SK-N-SH (cell line): ENCODE data around the gene YPEL3. TPM values are rescaled to one million over a fixed set of nuclear protein-coding genes. Genes with fewer than 3 reads are reported as not detected.

ENCODE experiments used
- CTCF ChIA-PET: fragments of 300-600, 350-600 bp; formaldehyde crosslinking; extraction: SDS; loops from one replicate; lab custom pipeline; 2021; lab: Yijun Ruan, JAX
- POLR2A ChIA-PET: fragments of 350-600 bp; sonication (Branson Sonifier 250); formaldehyde crosslinking; extraction: SDS; loops from one replicate; lab custom pipeline; 2020; ENCODE audit warnings: antibody characterized with exemption, inconsistent platforms; lab: Yijun Ruan, JAX
- DNase-seq: peaks from one replicate; pipeline ENCODE4 v3.0.0; 2012
- H2AFZ ChIP-seq: fragments of 200-600 bp; sonication (generic); 2 replicates; pipeline ENCODE4 v1.8.1; 2016; ENCODE audit warnings: antibody characterized with exemption, mild to moderate bottlenecking, low read depth
- H3F3A ChIP-seq: fragments of 200-600 bp; sonication (generic); replicated peaks from 2 replicates; pipeline ENCODE3; 2016; ENCODE audit warnings: antibody characterized with exemption, mild to moderate bottlenecking; ENCODE audit not compliant: insufficient read depth
- H3K27ac ChIP-seq, 2 experiments: fragments of 200-500 bp in 1 of 2; fragments of 200-600 bp in 1 of 2; sonication (Bioruptor generic) in 1 of 2; sonication (generic), shearing (Covaris generic) in 1 of 2; 2 replicates each; pipeline versions ENCODE4 v1.5.1 to v1.6.1; 2014 to 2016; ENCODE audit warnings: low read depth in 2 of 2, inconsistent platforms in 1 of 2, low read length in 1 of 2, mild to moderate bottlenecking in 1 of 2, mixed read lengths in 1 of 2
- H3K27me3 ChIP-seq: fragments of 200-600 bp; sonication (generic), shearing (Covaris generic); 2 replicates; pipeline ENCODE4 v1.6.1; 2016; ENCODE audit warnings: mixed run types; ENCODE audit not compliant: insufficient read depth
- H3K36me3 ChIP-seq, 2 experiments: fragments of 200-500 bp in 1 of 2; fragments of 200-600 bp in 1 of 2; sonication (Bioruptor generic) in 1 of 2; sonication (generic) in 1 of 2; replicated peaks in 1 of 2; 2 replicates each; pipeline versions ENCODE3 to v1.5.1; 2014 to 2016; ENCODE audit warnings: low read length in 1 of 2, mild to moderate bottlenecking in 1 of 2; ENCODE audit not compliant: insufficient read depth in 2 of 2, control insufficient read depth in 1 of 2
- H3K4me1 ChIP-seq, 2 experiments: fragments of 200-500 bp in 1 of 2; fragments of 200-600 bp in 1 of 2; sonication (Bioruptor generic) in 1 of 2; sonication (generic), shearing (Covaris generic) in 1 of 2; 2 replicates each; pipeline versions ENCODE4 v1.5.1 to v1.6.1; 2014 to 2016; ENCODE audit warnings: low read depth in 1 of 2, low read length in 1 of 2, mixed run types in 1 of 2; ENCODE audit not compliant: insufficient read depth in 2 of 2, control insufficient read depth in 1 of 2
- H3K4me2 ChIP-seq: fragments of 200-600 bp; sonication (generic), shearing (Covaris generic); 2 replicates; pipeline ENCODE4 v1.6.1; 2017; ENCODE audit warnings: mixed run types
- H3K4me3 ChIP-seq, 2 experiments: fragments of 200-500 bp in 1 of 2; fragments of 200-600 bp in 1 of 2; sonication (Bioruptor generic) in 1 of 2; sonication (generic), shearing (Covaris generic) in 1 of 2; 2 replicates each; pipeline versions ENCODE4 v1.5.1 to v1.8.1; 2014 to 2016; ENCODE audit warnings: low read depth in 2 of 2, inconsistent platforms in 1 of 2, low read length in 1 of 2, mild to moderate bottlenecking in 1 of 2, mixed read lengths in 1 of 2, moderate library complexity in 1 of 2
- H3K79me2 ChIP-seq: fragments of 200-600 bp; sonication (generic); 2 replicates; pipeline ENCODE4 v1.8.1; 2017; ENCODE audit warnings: mild to moderate bottlenecking; ENCODE audit not compliant: insufficient read depth
- H3K9ac ChIP-seq: fragments of 200-600 bp; sonication (generic); 2 replicates; pipeline ENCODE4 v1.6.1; 2017; ENCODE audit warnings: mixed run types
- H3K9me2 ChIP-seq: fragments of 200-600 bp; sonication (generic); 2 replicates; pipeline ENCODE4 v1.6.1; 2017; ENCODE audit warnings: mixed run types
- H3K9me3 ChIP-seq: fragments of 200-600 bp; sonication (generic); 2 replicates; pipeline ENCODE4 v1.6.1; 2017; ENCODE audit warnings: mixed run types, mild to moderate bottlenecking, moderate library complexity
- H4K20me1 ChIP-seq: fragments of 200-600 bp; sonication (generic); 2 replicates; pipeline ENCODE4 v1.6.1; 2017; ENCODE audit warnings: mild to moderate bottlenecking, mixed run types; ENCODE audit not compliant: insufficient read depth
- CHD2 ChIP-seq: fragments of 150-350 bp; IDR thresholded peaks from 2 replicates; pipeline ENCODE4 v1.6.1; 2018; ENCODE audit warnings: low read length; ENCODE audit not compliant: partially characterized antibody
- EP300 ChIP-seq, 2 experiments: IDR thresholded peaks; 2 replicates each; pipeline versions ENCODE4 v1.4.0 to v1.6.1; 2012; ENCODE audit warnings: borderline replicate concordance in 1 of 2, low read depth in 1 of 2, low read length in 1 of 2
- FOSL2 ChIP-seq: IDR thresholded peaks from 2 replicates; pipeline ENCODE4 v1.4.0; 2012; ENCODE audit warnings: low read depth, mild to moderate bottlenecking, moderate library complexity, borderline replicate concordance
- FOXJ3 ChIP-seq: sonication (generic); formaldehyde crosslinking; IDR thresholded peaks from 2 replicates; pipeline ENCODE4 v1.5.1; 2020; ENCODE audit warnings: mild to moderate bottlenecking, missing genetic modification reagents
- FOXM1 ChIP-seq: IDR thresholded peaks from 2 replicates; pipeline ENCODE4 v1.4.0; 2012; ENCODE audit warnings: low read depth, mild to moderate bottlenecking
- GABPA ChIP-seq: IDR thresholded peaks from 2 replicates; pipeline ENCODE4 v1.4.0; 2012; ENCODE audit warnings: low read depth, mild to moderate bottlenecking
- IRF3 ChIP-seq: fragments of 150-350 bp; IDR thresholded peaks from 2 replicates; pipeline ENCODE4 v1.6.1; 2016; ENCODE audit warnings: mild to moderate bottlenecking, low read depth, low read length
- MAX ChIP-seq: IDR thresholded peaks from 2 replicates; pipeline ENCODE4 v1.4.0; 2012; ENCODE audit warnings: low read depth
- MXI1 ChIP-seq: IDR thresholded peaks from 2 replicates; pipeline ENCODE4 v1.6.1; 2012; ENCODE audit warnings: mild to moderate bottlenecking, low read depth, low read length, improper control_type of control experiment
- NFIC ChIP-seq: IDR thresholded peaks from 2 replicates; pipeline ENCODE4 v1.4.0; 2012; ENCODE audit warnings: borderline replicate concordance
- RFX5 ChIP-seq: IDR thresholded peaks from 2 replicates; pipeline ENCODE4 v1.6.1; 2012; ENCODE audit warnings: mild to moderate bottlenecking, improper control_type of control experiment, low read length
- RXRA ChIP-seq: IDR thresholded peaks from 2 replicates; pipeline ENCODE4 v1.4.0; 2012; ENCODE audit warnings: low read depth, mild to moderate bottlenecking, borderline replicate concordance
- SIN3A ChIP-seq: IDR thresholded peaks from 2 replicates; pipeline ENCODE4 v1.6.1; 2012; ENCODE audit warnings: low read depth, mild to moderate bottlenecking, low read length, moderate library complexity, borderline replicate concordance
- SMC3 ChIP-seq: IDR thresholded peaks from 2 replicates; pipeline ENCODE4 v1.6.1; 2012; ENCODE audit warnings: low read depth, low read length, improper control_type of control experiment
- TAF1 ChIP-seq: IDR thresholded peaks from 2 replicates; pipeline ENCODE4 v1.6.1; 2012; ENCODE audit warnings: low read depth, mild to moderate bottlenecking, low read length, moderate library complexity, borderline replicate concordance
- USF2 ChIP-seq: fragments of 150-350 bp; IDR thresholded peaks from 2 replicates; pipeline ENCODE4 v1.6.1; 2017; ENCODE audit warnings: antibody characterized with exemption, low read length, low read depth, borderline replicate concordance
- WGBS: methylation state at CpG from one replicate; pipeline ENCODE4 v1.1.6; 2017; ENCODE audit warnings: low lambda C conversion rate; 5-methylcytosine and 5-hydroxymethylcytosine counted together
- polyA plus RNA-seq, 3 experiments: library from polyadenylated mRNA; depleted of rRNA; stranded (reverse); fragments of >200 nt; gene quantifications; 2 replicates each; pipeline ENCODE4 v1.2.3, GENCODE V29; 2012

YPEL3 gene
- polyA plus RNA-seq, 1 of the 3 experiments (the other 2 are of a cell fraction) = 36.6 TPM

- Histone ChIP-seq H4K20me1 (peaks cover 7% of the 10 kb centered on the region), H3K27me3 (no peaks in the 10 kb centered on the region), H3K4me1 (peaks cover 5 to 6% of the 10 kb centered on the region in 2 experiments; a peak in 2 of 4 replicates), H3K79me2 (peaks cover 18% of the 10 kb centered on the region; the same call in 1 of the 2 replicates), H3K27ac (peak overlapping the region in 1 of 2 experiments; percentile 48; a peak in 1 of 4 replicates), H2AFZ (no peak overlapping the region), H3K36me3 (peaks cover 24 to 39% of the 10 kb centered on the region in 2 experiments), H3F3A (peaks cover 33% of the 10 kb centered on the region), H3K4me3 (no peak overlapping the region)
- CTCF ChIA-PET = interaction anchor here (1.4 kb wide), 1 partner anchor 28 kb away, joined by 3 read pairs; the partner anchor contains the start of gene GDPD3
- TF ChIP-seq SIN3A (no peak), CHD2 (no peak), RXRA (no peak), FOSL2 (no peak), MAX (no peak), NFIC (no peak), SMC3 (no peak), EP300 (IDR thresholded peaks at IDR 0.05; ENCODE audit: borderline replicate concordance in 1 of 2, low read depth in 1 of 2, low read length in 1 of 2) (no peak)
- TF ChIP-seq, all 33 proteins: peak for 0
- DNase-seq = no peak
- no peak overlapping the region for H3K9ac ChIP-seq
- H3K4me2 ChIP-seq = no peak overlapping the region
- no peaks in the 10 kb centered on the region for H3K9me2 ChIP-seq
- POLR2A ChIA-PET = interaction anchor here (1.3 to 1.5 kb wide), 2 partner anchors 21 to 25 kb away, joined by 3 to 4 read pairs; partner anchors contain the start of gene ALDOA
- no peaks in the 10 kb centered on the region for H3K9me3 ChIP-seq
- WGBS = 98% methylated on average over 6 of the region's 6 CpGs
These were observed 10.2 kb downstream of the YPEL3 start for GRCh38 chr16:30085820-30086219.

- Histone ChIP-seq H3K4me3 (no peak overlapping the region), H3F3A (peaks cover 32% of the 10 kb centered on the region), H3K27me3 (no peaks in the 10 kb centered on the region), H3K4me2 (no peak overlapping the region), H3K9ac (no peak overlapping the region), H4K20me1 (peaks cover 12% of the 10 kb centered on the region), H3K27ac (no peak overlapping the region; a peak in 1 of 4 replicates), H3K79me2 (peaks cover 24% of the 10 kb centered on the region; the same call in 1 of the 2 replicates), H3K9me3 (no peaks in the 10 kb centered on the region), H3K36me3 (peaks cover 24 to 41% of the 10 kb centered on the region in 2 experiments), H3K4me1 (peaks cover 4 to 6% of the 10 kb centered on the region in 2 experiments; a peak in 2 of 4 replicates), H3K9me2 (no peaks in the 10 kb centered on the region), H2AFZ (no peak overlapping the region)
- 76% methylated on average over 3 of the region's 3 CpGs for WGBS
- ChIA-PET POLR2A (interaction anchor here (0.7 to 1.5 kb wide), 3 partner anchors 19 to 24 kb away, joined by 3 to 4 read pairs (median 3); partner anchors contain the start of gene ALDOA), CTCF (interaction anchor here (1.4 kb wide), 1 partner anchor 28 kb away, joined by 3 read pairs; the partner anchor contains the start of gene GDPD3)
- DNase-seq = peak; percentile 70
- TF ChIP-seq RFX5 (no peak), USF2 (no peak), TAF1 (no peak), MXI1 (no peak), GABPA (no peak), FOXJ3 (CRISPR knock-in tag) (no peak), FOXM1 (no peak), IRF3 (no peak), RXRA (no peak)
These were observed 10.8 kb downstream of the YPEL3 start for GRCh38 chr16:30085247-30085646.
